T follicular helper cell (primary cell): ENCODE results near the gene CDH4.

Source experiments
- DNase-seq: peaks from one replicate; pipeline ENCODE4 v3.0.0-alpha.2; 2020; ENCODE audit warnings: low read depth

CDH4 gene

DNA sequence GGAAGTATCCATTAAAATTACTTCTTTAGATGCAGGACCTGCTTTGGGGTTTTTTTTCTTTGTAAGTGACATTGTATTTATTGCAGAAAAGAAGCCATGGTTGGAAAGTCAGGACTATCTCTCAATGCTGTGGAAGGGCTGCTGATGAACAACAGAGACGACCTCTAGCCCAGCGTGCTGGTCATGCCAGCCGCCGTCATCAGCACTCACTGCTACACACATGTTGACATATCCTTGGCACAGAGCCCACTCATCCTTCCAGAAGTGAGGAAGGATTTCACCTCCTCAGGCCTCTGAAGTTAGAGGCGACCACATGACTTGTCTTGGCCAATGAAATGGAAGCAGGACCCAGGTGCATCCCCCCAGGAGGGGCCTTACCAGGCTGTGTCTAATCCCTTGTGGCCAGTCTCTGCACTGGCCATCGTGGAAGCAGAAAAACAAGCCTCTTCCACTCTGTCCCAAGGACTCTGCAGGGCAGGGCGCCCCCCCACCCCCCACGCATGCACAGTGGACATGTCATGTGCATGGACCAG, 470.2 kb downstream of the CDH4 start:
- DNase-seq = no peak

DNA sequence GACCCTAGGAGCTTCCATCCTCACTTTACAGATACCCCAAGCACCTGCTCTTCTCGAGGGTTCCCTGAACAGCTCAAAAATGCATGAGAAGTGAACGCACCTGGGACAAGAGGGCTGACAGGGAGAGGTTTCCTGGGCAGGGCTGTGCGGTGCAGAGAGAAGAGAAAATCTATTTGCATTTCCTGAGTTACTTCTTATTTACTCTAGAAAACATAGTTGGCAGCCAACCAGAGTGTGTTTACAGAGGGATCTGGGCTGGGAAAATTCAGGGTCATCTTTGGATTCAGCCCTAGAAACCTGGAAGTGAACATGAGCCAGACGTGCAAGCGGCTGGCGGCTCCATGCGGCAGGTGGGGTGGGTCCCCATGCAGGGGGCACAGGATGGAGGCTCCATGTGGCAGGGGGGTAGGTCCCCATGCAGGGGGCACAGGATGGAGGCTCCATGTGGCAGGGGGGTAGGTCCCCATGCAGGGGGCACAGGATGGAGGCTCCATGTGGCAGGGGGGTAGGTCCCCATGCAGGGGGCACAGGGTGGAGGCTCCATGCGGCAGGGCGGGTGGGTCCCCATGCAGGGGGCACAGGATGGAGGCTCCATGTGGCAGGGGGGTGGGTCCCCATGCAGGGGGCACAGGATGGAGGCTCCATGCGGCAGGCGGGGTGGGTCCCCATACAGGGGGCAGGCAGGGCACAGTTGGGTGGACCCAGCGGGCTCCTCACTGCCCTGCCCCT, 471.6 kb downstream of the CDH4 start:
- no peak for DNase-seq

DNA sequence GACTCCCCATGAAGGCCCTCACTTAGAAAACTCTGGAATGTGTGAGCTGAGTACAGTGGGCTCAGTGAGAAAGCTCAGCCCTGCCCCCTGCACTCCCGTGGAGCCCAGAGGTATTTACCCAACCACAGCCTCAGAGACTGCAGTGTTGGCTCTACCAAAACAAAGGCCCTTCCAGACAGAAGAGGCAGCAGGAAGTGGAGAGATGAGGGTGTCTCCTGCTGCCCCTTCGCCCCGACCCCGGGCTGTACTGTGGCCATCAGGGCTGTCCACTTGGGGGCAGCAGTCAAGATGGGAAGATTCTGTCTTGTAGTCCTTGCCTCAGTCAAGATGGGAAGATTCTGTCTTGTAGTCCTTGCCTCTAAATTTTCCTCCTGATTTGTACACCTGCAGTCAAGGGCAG, 472.3 kb downstream of the CDH4 start:
- no peak for DNase-seq

DNA sequence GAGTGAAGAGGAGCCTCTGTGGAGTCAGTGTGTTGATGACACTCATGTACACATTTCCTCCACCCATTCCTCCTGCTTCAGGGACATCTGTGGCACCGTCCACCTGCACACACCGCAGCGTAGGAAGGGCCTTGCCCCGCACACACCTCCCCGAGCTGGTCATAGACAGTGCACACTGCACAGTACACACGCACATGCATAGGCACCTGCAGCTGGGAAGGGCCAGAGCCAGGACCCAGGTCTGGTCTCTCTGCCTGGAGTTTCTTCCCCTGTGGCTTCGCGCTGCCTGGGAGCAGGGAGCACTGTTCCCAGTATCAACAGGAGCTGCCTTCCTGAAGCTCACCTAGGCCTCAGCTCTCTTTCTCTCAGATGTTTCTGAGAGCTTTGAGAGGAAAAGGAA, 473.1 kb downstream of the CDH4 start:
- no peak for DNase-seq

DNA sequence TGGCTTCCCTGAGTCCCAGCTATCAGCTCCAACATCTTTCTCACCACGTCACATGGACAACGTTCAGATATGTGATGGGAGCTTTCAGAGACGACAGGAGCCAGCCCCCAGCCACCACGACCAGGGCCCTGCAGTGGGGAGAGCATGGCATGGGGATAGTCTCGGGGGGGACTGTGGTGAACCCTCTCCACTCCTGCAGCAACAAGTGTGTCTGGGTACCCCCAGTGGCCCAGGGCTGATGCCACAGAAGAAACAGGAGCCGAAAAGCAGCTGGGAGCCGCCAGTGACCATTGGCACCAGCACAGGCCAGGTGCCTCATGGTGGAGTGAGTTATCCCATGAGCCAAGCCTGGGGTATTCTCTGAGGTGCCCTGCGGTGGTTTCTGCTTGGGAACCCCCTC, 473.9 kb downstream of the CDH4 start:
- DNase-seq = no peak

DNA sequence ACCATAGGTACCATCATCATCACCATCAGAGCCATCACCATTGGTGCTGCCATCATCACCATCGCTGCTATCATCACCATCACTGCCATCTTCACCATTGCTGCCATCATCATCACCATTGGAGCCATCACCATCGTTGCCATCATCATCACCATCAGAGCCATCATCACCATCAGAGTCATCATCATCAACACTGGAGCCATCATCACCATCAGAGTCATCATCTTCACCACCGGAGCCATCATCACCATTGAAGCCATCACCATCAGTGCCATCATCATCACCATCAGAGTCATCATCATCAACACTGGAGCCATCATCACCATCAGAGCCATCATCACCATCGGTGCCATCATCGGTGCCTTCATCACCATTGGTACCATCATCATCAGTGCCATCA, 474.9 kb downstream of the CDH4 start:
- DNase-seq = no peak

DNA sequence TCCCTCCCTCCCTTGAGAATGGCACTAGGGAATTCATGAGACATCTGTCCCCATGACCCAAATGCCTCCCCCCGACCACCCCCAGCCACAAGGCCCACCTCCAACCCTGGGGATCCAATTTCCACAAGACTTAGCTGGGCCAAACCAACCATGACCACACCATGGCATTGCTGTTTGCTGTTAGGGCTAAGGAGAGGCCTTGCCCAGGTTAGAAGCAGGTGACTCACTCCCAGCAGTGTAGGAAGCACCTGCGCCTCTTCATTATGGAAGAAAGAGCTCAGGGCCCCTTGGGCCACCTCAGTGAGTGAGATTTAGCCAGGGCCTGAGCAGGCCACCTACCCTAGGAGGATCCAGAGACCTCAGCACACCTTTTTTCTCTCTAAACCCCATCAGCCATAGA, 475.7 kb downstream of the CDH4 start:
- no peak for DNase-seq

DNA sequence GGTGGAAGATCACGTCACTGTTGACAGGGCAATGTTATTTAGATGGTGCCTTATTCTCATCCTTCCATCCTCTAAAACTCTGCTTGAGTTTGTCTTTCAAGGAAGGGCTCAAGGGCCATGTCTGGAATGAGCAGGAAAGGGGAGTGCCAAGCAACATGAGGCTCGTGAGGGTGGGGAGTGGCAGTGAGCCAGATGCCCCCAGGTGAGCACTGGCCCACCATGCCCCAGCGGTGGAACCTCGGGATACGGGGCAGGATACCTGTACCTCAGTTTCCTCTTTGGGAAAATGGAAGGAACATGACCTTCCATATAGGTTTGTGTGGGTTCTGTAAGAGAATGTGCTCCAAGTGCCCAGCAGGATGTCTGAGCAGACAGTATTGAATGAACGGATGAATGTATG, 476.3 kb downstream of the CDH4 start:
- DNase-seq = no peak

DNA sequence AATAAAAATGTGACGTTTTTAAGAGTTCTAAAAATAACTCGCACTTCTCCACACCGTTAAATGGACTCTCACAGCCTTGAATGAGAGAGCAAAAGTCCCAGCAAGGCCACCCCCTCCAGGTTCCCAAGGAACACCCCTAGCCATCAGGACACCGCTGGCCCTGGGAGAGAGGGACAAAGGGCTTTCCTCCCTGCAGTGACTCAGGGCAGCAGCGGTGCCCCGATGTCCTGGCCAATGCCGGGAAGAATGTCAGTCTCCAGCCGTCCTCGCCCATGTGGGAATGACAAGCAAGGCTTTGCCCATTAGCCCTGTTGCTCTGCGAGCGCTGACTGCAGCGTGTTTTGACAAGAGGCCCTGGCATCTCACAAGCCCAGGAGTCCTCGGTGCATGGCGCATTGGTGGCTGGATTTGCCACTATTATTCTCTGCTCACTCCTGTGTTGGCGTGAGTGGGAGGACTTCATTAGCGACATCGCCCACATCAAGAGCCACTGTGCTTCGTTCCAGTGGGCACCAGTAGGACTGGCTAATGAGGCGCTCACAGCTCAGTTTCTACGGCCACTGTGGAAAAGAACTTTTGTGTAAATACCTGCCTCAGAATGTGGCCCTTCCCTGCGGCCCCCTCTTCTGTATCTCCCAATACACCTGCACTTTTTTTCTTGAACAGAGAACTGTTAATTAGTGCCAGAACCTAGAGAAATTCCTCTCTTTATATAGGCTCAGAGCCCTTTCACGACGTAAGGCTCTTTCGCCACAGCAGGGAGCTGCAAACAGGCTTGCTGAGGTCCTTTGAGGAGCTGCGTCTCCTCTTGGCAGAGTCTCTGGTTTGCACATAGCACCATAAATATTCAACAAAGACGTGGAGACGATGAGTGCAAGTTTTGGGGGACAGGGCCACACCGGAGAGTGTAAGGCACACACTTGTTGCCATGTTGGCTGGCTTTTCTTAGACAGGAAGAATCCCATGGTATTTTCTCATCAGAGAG, 477.0 kb downstream of the CDH4 start:
- no peak for DNase-seq

DNA sequence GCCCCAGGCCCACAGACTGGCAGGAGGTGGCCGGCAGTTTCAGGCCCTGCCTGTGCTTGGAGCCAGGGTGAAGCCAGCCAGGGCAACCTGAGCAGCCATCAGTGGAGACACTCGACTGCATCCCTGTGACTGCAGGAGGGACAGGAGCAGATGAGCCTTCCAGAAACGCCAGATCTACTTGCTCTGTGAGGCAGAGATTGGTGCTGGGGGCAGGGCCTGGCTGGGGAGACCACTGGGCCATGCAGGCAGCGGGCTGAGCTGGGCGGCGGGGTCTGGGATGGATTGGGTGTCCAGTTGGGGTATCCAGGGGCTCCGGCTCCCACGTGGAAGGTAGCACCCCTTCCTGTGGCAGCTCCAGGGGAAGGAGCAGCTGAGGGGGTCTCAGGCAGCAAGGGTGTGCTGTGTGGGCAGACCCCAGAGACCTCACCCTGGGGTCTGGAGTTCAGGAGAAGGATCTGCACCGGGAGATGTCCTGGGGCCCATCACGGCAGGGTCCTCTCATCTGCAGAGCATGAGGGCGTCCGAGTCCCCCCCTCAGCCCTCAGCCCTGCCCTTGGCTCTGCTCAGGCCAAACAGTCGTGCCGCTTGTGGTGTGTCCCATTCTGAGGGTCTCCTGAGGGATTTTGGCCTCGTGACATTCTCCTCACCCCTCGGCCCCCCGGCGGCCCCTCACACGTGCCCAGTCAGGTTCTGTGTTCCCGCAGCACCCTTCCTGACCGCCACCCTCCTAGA, 478.7 kb downstream of the CDH4 start:
- no peak for DNase-seq

DNA sequence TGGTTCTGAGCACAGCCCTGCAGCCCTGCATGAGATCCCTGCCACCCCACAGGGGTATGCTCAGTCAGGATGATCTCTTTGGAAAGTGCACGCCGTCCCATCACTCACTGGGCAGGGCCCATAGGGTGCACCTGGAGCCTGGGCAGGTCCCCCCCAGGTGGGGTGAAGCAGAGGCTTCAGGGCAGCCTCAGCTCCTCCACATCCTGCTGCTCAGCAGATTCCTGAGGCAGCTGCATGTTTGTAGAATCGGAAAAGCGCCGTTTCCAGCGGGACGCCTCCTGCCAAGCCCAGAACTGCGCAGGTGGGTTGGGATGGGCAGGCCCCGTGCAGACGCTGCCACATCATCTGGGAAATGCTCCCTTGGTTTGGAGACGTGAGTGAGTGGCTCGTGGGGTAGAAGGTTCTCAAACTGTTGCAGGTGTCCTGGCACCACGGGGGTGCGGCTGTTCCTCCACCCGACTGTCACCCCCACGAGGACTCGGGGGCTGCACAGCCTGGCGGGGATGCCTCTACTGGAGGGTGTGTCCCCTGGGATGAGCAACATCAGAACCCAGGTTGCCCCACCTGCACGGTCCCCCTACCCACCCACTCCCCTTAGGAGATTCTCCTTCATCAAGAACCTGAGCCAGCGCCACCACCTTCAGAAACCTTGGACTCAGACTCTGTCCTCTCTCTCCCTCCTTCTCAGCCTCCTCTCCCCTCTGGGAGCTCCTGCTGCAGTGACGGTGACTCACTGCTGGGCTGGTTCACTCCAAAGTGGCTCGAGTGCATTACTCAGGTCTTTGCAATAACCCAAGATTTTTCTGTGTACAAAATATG, 479.5 kb downstream of the CDH4 start:
- no peak for DNase-seq

DNA sequence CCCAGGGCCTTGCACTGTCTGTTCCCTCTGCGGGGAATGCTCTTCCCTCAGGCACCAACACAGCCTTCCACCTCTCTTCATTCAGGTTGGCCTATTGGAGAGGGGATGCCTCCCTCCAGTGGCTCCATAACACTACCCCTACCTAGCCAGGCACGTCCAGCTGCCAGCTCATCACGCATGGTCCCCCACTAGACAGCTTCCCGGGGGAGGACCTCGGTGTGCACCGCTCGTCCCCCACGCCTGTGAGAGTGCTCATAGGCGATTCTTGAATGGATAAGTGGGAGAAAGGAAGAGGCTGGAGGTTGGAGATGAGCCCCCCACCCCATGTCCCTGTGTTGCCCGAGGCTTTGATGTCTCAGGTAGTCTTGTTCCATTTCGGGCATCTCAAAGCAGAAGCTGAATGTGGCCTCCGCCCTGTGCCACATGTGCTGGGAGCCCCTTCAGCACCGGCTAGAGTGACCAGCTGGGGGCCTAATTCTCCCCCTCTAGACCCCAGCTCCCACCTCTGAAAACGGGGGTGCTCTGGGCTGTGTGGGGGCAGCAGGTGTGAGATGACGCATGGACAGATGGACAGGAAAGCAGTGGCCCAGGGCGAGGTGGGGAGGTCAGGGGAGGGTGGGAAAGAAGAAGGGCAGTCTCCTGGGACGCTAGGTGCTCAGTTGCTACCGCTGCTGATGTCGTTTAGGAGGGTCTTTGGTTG, 480.6 kb downstream of the CDH4 start:
- no peak for DNase-seq

DNA sequence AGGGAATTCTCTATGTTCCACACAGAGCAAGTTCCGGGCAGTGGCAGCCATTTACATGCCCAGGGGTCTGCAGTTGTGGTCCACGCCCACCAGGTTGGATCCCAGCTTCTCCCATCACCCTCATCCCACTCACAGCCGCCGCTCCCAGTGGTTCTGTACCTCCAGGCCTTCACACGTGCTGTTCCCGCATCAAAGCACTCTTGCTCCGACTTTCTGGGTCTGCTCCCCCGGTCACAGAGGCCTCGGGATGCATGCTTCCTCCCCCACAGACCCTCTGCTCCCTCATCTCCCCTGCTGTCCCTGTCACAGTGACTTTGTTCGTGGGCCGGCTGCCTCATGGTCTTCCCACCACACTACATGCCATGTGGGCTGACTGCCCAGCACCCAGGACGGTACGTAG, 481.2 kb downstream of the CDH4 start:
- DNase-seq = no peak

DNA sequence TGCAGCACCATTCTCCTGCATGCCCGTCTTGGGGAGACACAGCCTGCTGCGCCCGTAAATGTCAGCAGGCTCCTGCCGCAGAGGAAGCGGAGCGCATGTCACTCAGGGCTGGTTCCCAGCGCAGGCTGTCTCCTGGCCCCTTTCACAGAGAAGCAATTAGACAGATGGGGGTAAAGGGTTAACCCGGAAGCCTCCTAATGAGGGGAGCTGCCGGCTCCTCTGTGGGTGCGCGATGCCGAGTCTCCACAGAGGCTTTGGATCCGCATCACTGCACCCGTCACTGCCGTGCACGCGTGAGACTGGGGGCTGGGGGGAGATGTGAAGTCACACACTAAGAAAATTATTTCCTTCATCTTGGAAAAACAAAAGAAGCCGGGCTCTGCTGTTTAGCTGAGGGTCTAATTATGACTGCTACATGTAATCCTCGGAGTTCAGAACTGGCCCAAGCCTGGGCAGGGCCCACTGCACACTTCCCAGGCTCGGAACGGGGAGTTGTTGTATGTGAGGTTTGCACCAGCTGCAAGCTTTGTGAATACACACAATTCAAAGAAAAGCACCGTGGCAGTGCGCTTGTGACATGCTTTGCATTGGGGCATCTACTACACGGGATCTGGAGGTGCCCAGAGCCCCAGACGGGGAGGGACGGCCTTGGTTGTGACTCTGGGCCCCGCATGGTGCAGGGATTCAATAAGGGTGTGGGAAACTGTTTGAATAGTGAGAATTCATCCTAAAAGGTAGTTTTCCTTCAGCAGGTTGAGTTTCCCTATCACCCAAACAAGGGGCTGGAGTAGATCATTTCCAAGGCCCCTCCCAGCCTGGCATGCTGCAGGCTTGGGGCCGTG, 482.1 kb downstream of the CDH4 start:
- no peak for DNase-seq

DNA sequence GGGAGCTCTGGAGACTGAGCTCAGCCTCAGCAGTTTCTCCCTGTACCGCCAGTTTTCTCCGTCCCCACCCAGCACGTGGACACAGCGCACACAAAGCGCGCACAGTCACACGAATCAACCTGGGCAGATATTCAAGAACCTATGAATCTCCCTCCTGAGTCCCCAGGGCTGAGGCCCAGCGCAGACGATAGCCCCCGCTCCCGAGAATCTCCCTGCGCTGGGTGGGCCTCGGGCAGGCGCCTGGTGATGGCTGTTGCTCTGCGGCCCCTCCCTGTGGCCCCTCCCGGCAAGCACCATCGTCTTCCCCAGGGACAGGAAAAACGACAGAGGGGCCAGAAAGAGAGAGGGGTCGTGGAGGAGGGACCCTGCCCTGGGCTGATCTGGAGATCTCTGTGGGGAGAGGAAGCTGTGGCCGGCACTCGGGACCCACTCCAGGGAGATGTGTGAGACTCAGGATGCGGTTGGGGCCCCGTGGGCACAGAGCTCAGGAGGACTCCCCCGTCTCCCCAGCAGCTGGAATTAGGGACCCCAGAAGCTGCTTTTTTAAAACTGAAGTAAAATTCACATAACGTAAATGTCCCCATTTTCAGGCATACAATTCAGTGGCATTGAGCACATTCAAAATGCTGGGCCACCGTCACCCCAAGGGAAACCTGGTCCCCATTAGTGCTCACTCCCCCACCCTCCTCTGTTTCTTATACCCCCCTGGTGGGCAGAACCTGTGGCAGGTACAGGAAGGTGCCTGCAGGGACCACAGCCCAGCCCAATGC, 482.9 kb downstream of the CDH4 start:
- no peak for DNase-seq

DNA sequence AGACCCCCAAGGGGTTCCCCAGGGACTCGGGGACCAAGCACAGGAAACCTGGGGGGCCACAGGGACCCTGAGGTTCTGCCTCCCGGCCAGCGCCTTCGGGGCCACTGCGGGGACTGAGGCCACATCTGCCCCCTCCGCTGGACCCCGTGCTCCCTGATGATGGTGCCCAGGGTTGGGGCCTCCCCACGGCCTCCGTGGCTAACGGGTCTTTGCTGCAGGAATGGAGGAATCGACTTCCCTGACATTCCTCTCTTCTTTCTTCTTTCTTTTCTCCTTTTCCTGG, 483.4 kb downstream of the CDH4 start:
- no peak for DNase-seq

DNA sequence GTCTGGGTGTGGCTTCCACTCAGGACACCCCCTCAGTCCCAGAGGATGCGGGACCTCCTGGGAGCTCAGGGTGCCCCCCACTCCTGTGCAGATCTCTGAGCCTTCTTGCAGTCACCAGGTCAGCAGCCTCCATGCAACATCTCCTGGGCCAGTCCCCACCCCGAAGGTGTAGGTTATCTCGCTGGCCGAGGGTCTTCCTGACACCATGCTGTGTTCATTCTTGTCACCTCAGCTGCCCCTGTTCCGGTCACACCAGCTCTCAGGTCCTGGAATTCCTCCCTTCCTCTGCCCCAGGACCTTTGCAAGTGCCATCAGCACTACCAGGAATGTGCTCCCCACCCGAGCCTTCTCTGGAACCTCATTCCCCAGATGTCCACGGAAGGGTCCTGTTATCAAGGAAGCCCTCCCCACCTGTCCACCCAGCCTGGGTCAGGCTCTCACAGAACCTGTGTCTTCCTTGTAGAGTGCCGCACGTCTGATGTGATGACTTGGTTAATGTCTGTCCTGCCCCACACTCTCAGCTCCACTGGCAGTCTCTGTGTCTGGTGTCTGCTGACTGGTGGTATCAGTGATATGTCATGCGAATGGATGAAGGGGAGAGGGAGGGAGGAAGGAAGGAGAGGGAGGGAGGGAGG, 484.1 kb downstream of the CDH4 start:
- DNase-seq = no peak

DNA sequence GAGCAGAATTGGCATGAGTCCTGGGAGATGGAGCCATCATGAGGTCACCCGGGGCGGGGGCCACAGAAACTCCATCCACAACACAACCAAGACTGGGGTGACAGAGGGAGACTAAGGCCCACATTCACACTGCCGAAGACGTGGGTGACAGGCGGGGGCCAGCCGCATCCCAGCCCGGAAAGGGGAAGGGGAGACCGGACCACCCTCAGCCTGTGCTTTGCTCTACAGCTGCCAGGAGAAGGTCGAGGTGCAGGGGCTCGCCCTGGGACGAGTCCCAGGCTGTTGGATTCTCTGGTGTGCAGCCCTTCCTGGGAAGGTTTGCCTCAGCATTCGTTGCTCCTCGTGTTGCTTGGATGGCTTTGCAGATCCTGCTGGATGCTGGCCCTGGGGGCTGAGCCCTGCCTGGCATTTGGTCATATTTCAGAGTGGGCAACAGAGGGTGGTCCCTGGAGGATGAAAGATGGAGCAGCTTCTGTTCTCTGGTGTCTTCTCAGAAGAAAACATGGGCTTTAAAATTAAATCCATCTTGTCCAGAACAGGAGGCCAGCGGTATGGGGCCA, 484.8 kb downstream of the CDH4 start:
- DNase-seq = no peak

DNA sequence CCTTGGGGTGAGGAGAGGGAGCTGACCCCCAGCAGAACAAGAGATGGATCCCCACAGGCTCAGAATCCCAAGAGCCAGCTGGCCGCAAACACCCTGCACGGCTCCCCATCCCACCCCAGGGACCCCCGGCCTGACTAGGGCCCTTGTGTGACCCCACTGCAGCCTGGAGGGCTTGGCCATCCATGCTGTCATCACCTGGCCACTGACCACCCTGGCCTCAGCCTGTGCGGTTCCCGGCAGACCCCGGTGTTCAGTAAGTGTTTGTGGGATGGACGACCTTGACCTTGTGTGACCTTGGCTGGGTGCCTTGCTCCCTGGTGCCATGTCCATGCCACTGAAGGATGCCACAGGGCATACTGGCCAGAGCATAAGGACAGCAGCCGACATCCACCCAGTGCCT, 485.3 kb downstream of the CDH4 start:
- no peak for DNase-seq
